Astrocyte (in vitro differentiated cells and primary cell): ENCODE data around the gene AATK. TPM values are rescaled to one million over a fixed set of nuclear protein-coding genes. Genes with fewer than 3 reads are reported as not detected.

Experiments used
- DNase-seq: peaks from one replicate; pipeline ENCODE4 v3.0.0-alpha.2; 2010; ENCODE audit warnings: low read depth
- FAIRE-seq: peaks from 2 replicates; lab custom pipeline; 2011; peaks lifted over from hg19 to GRCh38; lab: Jason Lieb, UNC
- H2AFZ ChIP-seq: 2 replicates; pipeline ENCODE4 v1.6.0; 2012; ENCODE audit warnings: low read depth, low read length, inconsistent platforms
- H3K27ac ChIP-seq: 2 replicates; pipeline ENCODE4 v1.5.1; 2011; ENCODE audit warnings: low read depth, low read length, inconsistent platforms
- H3K27me3 ChIP-seq: 2 replicates; pipeline ENCODE4 v1.6.0; 2011; ENCODE audit warnings: low read length, inconsistent platforms; ENCODE audit not compliant: insufficient read depth
- H3K36me3 ChIP-seq: 2 replicates; pipeline ENCODE4 v1.5.1; 2011; ENCODE audit warnings: low read length, inconsistent platforms; ENCODE audit not compliant: insufficient read depth
- H3K4me1 ChIP-seq: 2 replicates; pipeline ENCODE4 v1.5.1; 2011; ENCODE audit warnings: low read length, inconsistent platforms; ENCODE audit not compliant: insufficient read depth
- H3K4me2 ChIP-seq: 2 replicates; pipeline ENCODE4 v1.6.0; 2012; ENCODE audit warnings: low read length, inconsistent platforms
- H3K4me3 ChIP-seq: 2 replicates; pipeline ENCODE4 v1.5.1; 2011; ENCODE audit warnings: low read depth, mild to moderate bottlenecking, low read length, inconsistent platforms; ENCODE audit not compliant: insufficient read depth
- H3K79me2 ChIP-seq: 2 replicates; pipeline ENCODE4 v1.6.0; 2012; ENCODE audit warnings: mild to moderate bottlenecking, low read length, inconsistent platforms; ENCODE audit not compliant: insufficient read depth
- H3K9ac ChIP-seq: 2 replicates; pipeline ENCODE4 v1.6.0; 2012; ENCODE audit warnings: mild to moderate bottlenecking, low read length, inconsistent platforms
- H3K9me3 ChIP-seq: 2 replicates; pipeline ENCODE4 v1.5.1; 2012; ENCODE audit warnings: low read depth, mild to moderate bottlenecking, low read length, inconsistent platforms; ENCODE audit not compliant: insufficient read depth
- H4K20me1 ChIP-seq: 2 replicates; pipeline ENCODE4 v1.6.0; 2012; ENCODE audit warnings: low read length, inconsistent platforms; ENCODE audit not compliant: insufficient read depth
- H3K27ac Mint-ChIP-seq: one replicate; pipeline ENCODE4 v1.8.0; 2021; ENCODE audit warnings: mild to moderate bottlenecking, mixed read lengths; ENCODE audit not compliant: unreplicated experiment
- H3K27me3 Mint-ChIP-seq: one replicate; pipeline ENCODE4 v1.8.0; 2021; ENCODE audit warnings: low read depth, mixed read lengths; ENCODE audit not compliant: unreplicated experiment
- H3K36me3 Mint-ChIP-seq: one replicate; pipeline ENCODE4 v1.8.0; 2021; ENCODE audit warnings: low read depth, mixed read lengths; ENCODE audit not compliant: unreplicated experiment
- H3K4me1 Mint-ChIP-seq: one replicate; pipeline ENCODE4 v1.8.0; 2021; ENCODE audit warnings: low read depth, mixed read lengths; ENCODE audit not compliant: unreplicated experiment
- H3K4me3 Mint-ChIP-seq: one replicate; pipeline ENCODE4 v1.8.0; 2021; ENCODE audit warnings: mild to moderate bottlenecking, moderate library complexity, mixed read lengths; ENCODE audit not compliant: unreplicated experiment
- H3K9me3 Mint-ChIP-seq: one replicate; pipeline ENCODE4 v1.8.0; 2021; ENCODE audit warnings: mild to moderate bottlenecking, mixed read lengths; ENCODE audit not compliant: unreplicated experiment
- CTCF ChIP-seq: IDR thresholded peaks from 2 replicates; pipeline ENCODE4 v1.5.1; 2011; ENCODE audit warnings: low read depth, mild to moderate bottlenecking, inconsistent platforms, low read length, moderate library complexity; ENCODE audit not compliant: insufficient read depth
- EZH2 ChIP-seq: IDR thresholded peaks from 2 replicates; pipeline ENCODE4 v1.6.1; 2012; ENCODE audit warnings: mild to moderate bottlenecking, low read length, inconsistent platforms; ENCODE audit not compliant: insufficient read depth
- total RNA-seq: library from RNA; stranded (reverse); gene quantifications from 2 replicates; pipeline ENCODE4 v1.2.1, GENCODE V29; 2021

The AATK gene
- total RNA-seq, 1 donor from 2014 or later, result 0.54 TPM

DNA sequence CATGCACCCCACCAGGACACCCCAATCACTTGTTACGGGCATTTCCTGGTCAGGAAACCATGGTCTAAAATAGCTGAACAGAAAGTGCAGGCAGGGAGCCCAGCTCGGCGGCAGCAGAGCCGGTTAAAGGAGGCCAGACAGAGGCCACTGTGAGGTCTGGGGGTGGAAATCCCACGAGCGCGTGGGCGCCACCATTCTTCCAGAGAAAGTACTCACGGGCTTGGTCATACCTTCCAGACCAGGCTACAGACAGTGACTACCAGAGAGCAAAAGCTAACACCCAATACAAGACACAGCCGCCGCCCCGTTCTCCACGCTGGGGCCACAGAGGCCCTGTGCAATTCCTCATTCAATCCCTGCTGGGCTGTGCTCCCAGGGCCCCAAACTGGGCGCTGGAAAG, 44.8 kb upstream of the AATK start:
- no peak for FAIRE-seq
- no peak overlapping the region for H2AFZ ChIP-seq
- no peak overlapping the region for H3K4me3 ChIP-seq
- H3K79me2 ChIP-seq, result no peaks in the 10 kb centered on the region
- H3K27ac ChIP-seq, result no peak overlapping the region
- H3K36me3 ChIP-seq, result no peaks in the 10 kb centered on the region
- H3K4me2 ChIP-seq, result peak overlapping the region; percentile 37
- H3K4me1 ChIP-seq, result peaks cover 5% of the 10 kb centered on the region
- no peaks in the 10 kb centered on the region for H3K9me3 Mint-ChIP-seq
- peaks cover 5% of the 10 kb centered on the region for H3K4me1 Mint-ChIP-seq
- no peak overlapping the region for H3K4me3 Mint-ChIP-seq
- peaks cover 4% of the 10 kb centered on the region for H4K20me1 ChIP-seq
- no peaks in the 10 kb centered on the region for H3K27me3 ChIP-seq
- H3K9me3 ChIP-seq, result no peaks in the 10 kb centered on the region
- TF ChIP-seq CTCF, result no peak
- no peak for TF ChIP-seq EZH2
- no peak overlapping the region for H3K9ac ChIP-seq
- peaks cover 2% of the 10 kb centered on the region for H3K36me3 Mint-ChIP-seq
- peak; percentile 11 for DNase-seq
- peak overlapping the region; percentile 69 for H3K27ac Mint-ChIP-seq
- H3K27me3 Mint-ChIP-seq, result no peaks in the 10 kb centered on the region

- Histone ChIP-seq H3K4me1 (peaks cover 5% of the 10 kb centered on the region), H3K27me3 (no peaks in the 10 kb centered on the region), H3K4me2 (peak overlapping the region; percentile 37), H3K79me2 (no peaks in the 10 kb centered on the region), H4K20me1 (peaks cover 4% of the 10 kb centered on the region), H3K9me3 (no peaks in the 10 kb centered on the region), H3K36me3 (no peaks in the 10 kb centered on the region), H3K4me3 (no peak overlapping the region), H2AFZ (no peak overlapping the region), H3K9ac (no peak overlapping the region), H3K27ac (no peak overlapping the region)
- TF ChIP-seq CTCF (no peak), EZH2 (no peak)
- Mint-ChIP-seq H3K4me3 (no peak overlapping the region), H3K27me3 (no peaks in the 10 kb centered on the region), H3K36me3 (peaks cover 2% of the 10 kb centered on the region), H3K27ac (no peak overlapping the region), H3K9me3 (no peaks in the 10 kb centered on the region), H3K4me1 (peaks cover 5% of the 10 kb centered on the region)
- DNase-seq (no peak), FAIRE-seq (no peak)
Measured at GRCh38 chr17:81210466-81210865, 44.4 kb upstream of the AATK start.

- Mint-ChIP-seq H3K27ac (no peak overlapping the region), H3K9me3 (no peaks in the 10 kb centered on the region), H3K27me3 (peaks cover 2% of the 10 kb centered on the region), H3K4me3 (no peak overlapping the region), H3K4me1 (peaks cover 5% of the 10 kb centered on the region), H3K36me3 (peaks cover 4% of the 10 kb centered on the region)
- Histone ChIP-seq H3K4me2 (no peak overlapping the region), H3K27me3 (no peaks in the 10 kb centered on the region), H3K79me2 (no peaks in the 10 kb centered on the region), H3K36me3 (no peaks in the 10 kb centered on the region), H3K4me1 (peaks cover 5% of the 10 kb centered on the region), H3K9me3 (no peaks in the 10 kb centered on the region), H2AFZ (no peak overlapping the region), H3K4me3 (no peak overlapping the region), H3K27ac (no peak overlapping the region), H4K20me1 (peaks cover 4% of the 10 kb centered on the region), H3K9ac (no peak overlapping the region)
- no peak for TF ChIP-seq EZH2
- no peak for TF ChIP-seq CTCF
- no peak for FAIRE-seq
- DNase-seq, result no peak
Measured at GRCh38 chr17:81209141-81209540, 43.1 kb upstream of the AATK start.
